ENCODE data around the gene ZKSCAN4. TPM values are rescaled to one million over a fixed set of nuclear protein-coding genes. Genes with fewer than 3 reads are reported as not detected.

ZKSCAN4 gene
- total and polyA plus RNA-seq, 2 of the 8 experiments (the other 6 are each of a cell fraction or from before 2014, with no cell fraction given): 2.2 to 6.6 TPM

GRCh38 chr6:28267695-28268059 is 15.6 kb upstream of the ZKSCAN4 start:
- H2BK5ac ChIP-seq (ENCODE audit: low read depth, low read length): no peak overlapping the region
- peaks cover 0 to 2% (median 0%) of the 10 kb centered on the region in 4 experiments; a peak in 1 of 7 replicates for H3K4me1 ChIP-seq (replicated peaks in 1 of 4; ENCODE audit: control insufficient read depth in 3 of 4, insufficient read depth in 4 of 4, low read length in 3 of 4)
- H2BK12ac ChIP-seq (ENCODE audit: low read depth, low read length): no peak overlapping the region
- ChIA-PET POLR2A (ENCODE audit: partially characterized antibody) (interaction anchor here (0.7 to 4.3 kb wide), 15 partner anchors 10 to 143 kb away, joined by 3 to 31 read pairs (median 5); partner anchors contain the start of genes PGBD1, ZKSCAN3, ZKSCAN4 and ZKSCAN8), CTCF (ENCODE audit: partially characterized antibody) (interaction anchor here (1.4 kb wide), 1 partner anchor 88 kb away, joined by 8 read pairs; no protein-coding TSS in a partner anchor)
- H4K20me1 ChIP-seq (replicated peaks in 1 of 2; ENCODE audit: control insufficient read depth in 1 of 2, insufficient read depth in 2 of 2, low read length in 2 of 2): no peaks in the 10 kb centered on the region
- no peak overlapping the region for H3K4ac ChIP-seq (replicated peaks; ENCODE audit: insufficient read length, low read depth, low read length)
- H3K79me1 ChIP-seq (ENCODE audit: low read depth, low read length): no peaks in the 10 kb centered on the region
- peaks cover 0 to 10% (median 3%) of the 10 kb centered on the region in 4 experiments; a peak in 6 of 8 replicates for H3K36me3 ChIP-seq (ENCODE audit: control insufficient read depth in 2 of 4, insufficient read depth in 4 of 4, low read length in 3 of 4)
- no peak overlapping the region for H3K18ac ChIP-seq (ENCODE audit: extremely low read depth, low read length)
- peak overlapping the region in 3 of 4 experiments; percentile 54 to 77 (median 65); a peak in 5 of 7 replicates for H3K9ac ChIP-seq (replicated peaks in 1 of 4; ENCODE audit: extremely low read depth in 1 of 4, low read depth in 3 of 4, low read length in 3 of 4)
- peak overlapping the region; percentile 68; the same call in 1 of the 2 replicates for H2AFZ ChIP-seq (ENCODE audit: low read length)
- peaks cover 2% of the 10 kb centered on the region; the same call in 1 of the 2 replicates for H3K23me2 ChIP-seq (ENCODE audit: low read depth, low read length)
- peak overlapping the region; percentile 75 to 79 for H3K4me2 ChIP-seq (ENCODE audit: insufficient read depth in 1 of 2, low read depth in 2 of 2, low read length in 2 of 2)
- H3K56ac ChIP-seq (replicated peaks; ENCODE audit: insufficient read length, low read depth, low read length): peak overlapping the region; percentile 1
- no peak for DNase-seq (ENCODE audit: low read depth in 1 of 2, low spot score in 2 of 2)
- H3K27me3 ChIP-seq (replicated peaks in 1 of 4; ENCODE audit: control insufficient read depth in 3 of 4, extremely low read depth in 1 of 4, insufficient read depth in 3 of 4, low read length in 3 of 4): no peaks in the 10 kb centered on the region
- no peaks in the 10 kb centered on the region for H3K9me3 ChIP-seq (ENCODE audit: insufficient read depth in 2 of 2, low read depth in 1 of 2, low read length in 1 of 2)
- H3K27ac ChIP-seq (ENCODE audit: low read depth, low read length): peak overlapping the region; percentile 33; the same call in 1 of the 2 replicates
- H2BK20ac ChIP-seq (ENCODE audit: low read length): no peak overlapping the region
- H2AK5ac ChIP-seq (ENCODE audit: low read depth, low read length): no peak overlapping the region
- peaks cover 0 to 16% of the 10 kb centered on the region in 2 experiments; a peak in 2 of 4 replicates for H3K79me2 ChIP-seq (ENCODE audit: control insufficient read depth in 1 of 2, insufficient read depth in 2 of 2, low read length in 2 of 2)
- no peak overlapping the region for H4K91ac ChIP-seq (replicated peaks; ENCODE audit: insufficient read length, low read length)
- no peak overlapping the region for H3K23ac ChIP-seq (ENCODE audit: insufficient read length)
- no peak for FAIRE-seq
- no peak overlapping the region for H2BK120ac ChIP-seq (replicated peaks; ENCODE audit: low read depth, low read length)
- H3K14ac ChIP-seq (ENCODE audit: insufficient read length): no peak overlapping the region
- H4K8ac ChIP-seq (ENCODE audit: extremely low read depth, insufficient read depth, low read length): no peak overlapping the region
- no peak overlapping the region for H2BK15ac ChIP-seq (ENCODE audit: low read length)
- WGBS, 2 experiments (ENCODE audit: extremely low coverage in 1 of 2, insufficient coverage in 1 of 2, insufficient read length in 1 of 2, insufficient replicate concordance in 2 of 2, low coverage in 1 of 2, low lambda C conversion rate in 2 of 2, missing lambda C conversion rate in 1 of 2): 29 to 100% methylated on average over 1 of the region's 1 CpG
- peak overlapping the region; percentile 75 to 80 (median 78) for H3K4me3 ChIP-seq (ENCODE audit: extremely low read depth in 1 of 4, insufficient read depth in 2 of 4, low read depth in 3 of 4, low read length in 4 of 4)
- no peak overlapping the region for H4K5ac ChIP-seq (ENCODE audit: insufficient read length, low read depth, low read length)
